Amygdala (tissue), 56 donors: ENCODE measurements around the gene SMC6.

Source experiments
- DNase-seq, 56 donors: peaks; one replicate each; lab custom pipeline; 2025; lab: John Stamatoyannopoulos, UW

Gene SMC6

DNA sequence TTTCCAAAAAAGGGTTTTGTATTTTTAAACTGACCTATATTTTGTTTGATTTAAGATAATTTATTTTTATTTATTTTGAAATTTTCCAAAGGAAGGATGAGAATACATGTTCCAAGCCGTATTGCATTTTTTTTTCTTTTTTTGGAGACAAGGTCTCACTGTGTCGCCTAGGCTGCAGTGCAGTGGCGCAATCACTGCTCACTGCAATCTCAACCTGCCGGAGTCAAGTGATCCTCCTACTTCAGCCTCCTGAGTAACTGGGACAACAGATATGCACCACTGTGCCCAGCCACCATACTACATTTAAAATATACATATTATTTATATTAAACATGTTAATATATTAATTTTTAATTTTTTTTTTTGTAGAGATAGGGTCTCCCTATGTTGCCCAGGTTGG lies 15.3 kb upstream of the SMC6 start:
- no peak for DNase-seq

DNA sequence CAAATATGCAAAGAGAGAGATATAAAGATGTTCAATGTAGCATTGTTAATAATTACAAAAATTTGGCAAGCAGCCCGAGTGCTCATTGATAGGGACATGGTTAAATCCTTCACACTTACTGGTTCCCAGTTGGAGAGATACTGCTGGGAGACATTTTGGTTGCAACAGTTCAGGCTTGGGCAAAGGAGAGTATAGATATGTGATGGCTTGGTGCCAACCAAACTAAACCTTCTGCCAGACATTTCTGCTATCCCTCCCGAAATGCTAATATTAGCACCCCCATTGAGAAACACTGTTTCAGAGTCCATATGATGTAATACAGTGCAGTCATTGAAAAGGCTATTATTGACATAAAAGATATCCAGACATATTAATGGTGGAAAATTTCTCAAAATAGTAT lies 11.8 kb upstream of the SMC6 start:
- no peak for DNase-seq

DNA sequence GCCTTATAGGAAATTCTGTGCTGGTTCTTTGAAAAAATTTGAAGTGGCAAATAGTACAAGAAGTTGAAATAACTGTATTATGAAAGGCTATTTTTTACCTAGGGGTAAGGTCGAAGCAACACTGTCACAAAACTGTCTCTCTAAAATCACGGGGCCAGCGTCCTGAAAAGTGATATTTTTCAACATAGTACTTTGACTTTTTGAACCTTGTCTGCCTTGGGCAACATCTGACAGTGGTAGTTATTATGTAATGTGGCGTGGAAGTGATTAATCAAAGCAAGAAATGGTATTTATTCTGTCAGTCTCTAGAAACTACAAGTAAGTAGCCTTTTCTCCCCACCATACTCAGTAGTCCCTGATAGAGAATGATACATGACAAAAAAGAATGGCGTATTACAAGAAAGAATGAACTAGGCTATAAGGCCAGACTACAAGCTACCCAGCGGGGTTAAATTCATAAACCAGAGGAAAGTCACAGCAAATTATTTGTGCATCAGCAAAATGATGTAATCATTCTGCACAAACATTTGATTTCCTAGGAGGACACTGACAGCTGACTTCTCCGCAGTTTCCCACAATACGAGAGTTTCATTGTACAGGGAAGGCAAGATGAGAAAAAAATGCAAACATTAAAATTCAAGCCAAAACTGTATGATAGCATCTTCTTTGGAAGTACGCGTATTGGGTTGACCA lies 10.2 kb upstream of the SMC6 start:
- DNase-seq = no peak

DNA sequence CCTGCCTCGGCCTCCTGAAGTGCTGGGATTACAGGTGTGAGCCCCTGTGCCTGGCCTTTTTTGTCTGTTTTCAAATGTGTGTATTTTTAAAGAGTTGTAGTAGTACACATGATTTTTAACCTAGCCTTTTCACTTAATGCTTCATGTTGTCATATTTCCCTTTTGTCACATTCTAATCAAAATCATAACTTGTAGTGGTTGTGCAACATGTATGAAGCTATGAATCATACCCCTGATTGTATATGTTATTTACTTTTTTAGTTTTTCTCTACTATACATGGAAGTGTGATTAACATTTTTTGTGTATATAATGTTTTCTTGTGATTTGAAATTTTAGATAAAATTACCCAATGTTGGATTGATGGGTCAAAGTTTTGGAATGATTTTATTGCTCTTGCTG lies 8.8 kb upstream of the SMC6 start:
- DNase-seq = no peak

DNA sequence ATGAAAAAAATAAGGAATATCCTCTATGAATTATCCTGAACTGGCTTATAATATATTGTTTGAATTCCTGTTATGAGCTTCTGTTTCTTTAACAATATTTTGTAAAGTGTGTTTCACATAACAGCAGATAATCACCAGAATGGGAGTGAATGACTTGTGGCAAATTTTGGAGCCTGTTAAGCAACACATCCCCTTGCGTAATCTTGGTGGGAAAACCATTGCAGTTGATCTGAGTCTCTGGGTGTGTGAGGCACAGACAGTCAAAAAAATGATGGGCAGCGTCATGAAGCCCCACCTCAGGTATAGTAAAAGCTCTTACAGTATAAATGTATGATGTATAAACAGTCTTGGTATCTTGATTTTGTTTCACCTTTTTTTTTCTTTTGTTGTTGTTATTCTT lies 6.2 kb upstream of the SMC6 start:
- DNase-seq = no peak

DNA sequence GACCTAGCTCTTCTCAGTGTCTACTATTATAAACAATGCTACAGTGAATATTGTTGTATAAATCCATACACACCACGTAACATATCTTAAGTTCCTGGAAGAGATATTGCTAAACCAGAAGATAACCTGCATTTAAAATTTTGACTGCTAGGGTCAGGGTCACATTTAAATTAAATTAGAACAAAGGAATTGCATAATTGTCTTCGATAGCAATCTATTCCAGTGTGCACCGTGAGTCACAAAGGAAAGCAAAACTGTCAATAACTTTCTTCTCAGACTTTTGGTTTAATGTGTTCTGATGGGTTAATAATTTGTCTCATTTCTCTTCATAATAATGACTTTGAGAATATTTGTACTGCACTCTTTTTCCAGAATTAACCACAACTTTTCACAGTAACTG lies 4.5 kb upstream of the SMC6 start:
- DNase-seq = no peak

DNA sequence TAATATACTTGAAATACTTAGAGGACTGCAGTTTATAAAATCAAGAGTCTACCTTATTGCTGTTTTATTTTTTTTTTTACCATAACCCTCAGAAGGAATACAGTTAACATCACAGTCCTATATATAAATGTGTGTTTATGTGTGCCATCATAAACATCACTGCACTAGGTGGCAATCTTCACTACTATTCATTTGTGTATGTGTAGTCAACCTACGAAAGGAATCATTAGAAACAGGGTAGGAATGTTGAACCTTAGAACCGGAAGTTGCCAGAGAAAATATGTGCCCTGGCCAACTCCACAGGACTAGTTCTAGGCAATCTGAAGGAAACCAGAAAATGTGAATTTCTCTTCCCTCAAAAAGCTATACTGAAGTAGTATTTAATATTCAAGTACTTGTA lies 3.7 kb upstream of the SMC6 start:
- DNase-seq = no peak

DNA sequence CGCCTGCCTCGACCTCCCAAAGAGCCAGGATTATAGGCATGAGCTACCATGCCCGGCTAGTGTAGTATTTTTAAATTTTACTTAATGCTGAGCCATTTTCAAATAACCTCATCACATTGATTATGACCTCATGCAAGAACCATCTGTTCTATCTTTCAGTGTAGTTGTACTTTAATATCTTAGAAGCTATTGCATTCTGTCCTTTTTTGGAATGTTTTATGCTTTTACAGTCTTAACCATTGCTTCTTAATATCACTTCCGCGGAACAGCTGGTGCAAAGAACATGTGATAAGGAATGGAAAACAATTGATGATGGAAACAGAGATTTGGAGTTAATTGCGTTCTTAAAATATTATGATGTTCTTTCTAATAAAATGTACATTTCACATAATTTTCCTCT lies 3.1 kb upstream of the SMC6 start:
- no peak for DNase-seq

DNA sequence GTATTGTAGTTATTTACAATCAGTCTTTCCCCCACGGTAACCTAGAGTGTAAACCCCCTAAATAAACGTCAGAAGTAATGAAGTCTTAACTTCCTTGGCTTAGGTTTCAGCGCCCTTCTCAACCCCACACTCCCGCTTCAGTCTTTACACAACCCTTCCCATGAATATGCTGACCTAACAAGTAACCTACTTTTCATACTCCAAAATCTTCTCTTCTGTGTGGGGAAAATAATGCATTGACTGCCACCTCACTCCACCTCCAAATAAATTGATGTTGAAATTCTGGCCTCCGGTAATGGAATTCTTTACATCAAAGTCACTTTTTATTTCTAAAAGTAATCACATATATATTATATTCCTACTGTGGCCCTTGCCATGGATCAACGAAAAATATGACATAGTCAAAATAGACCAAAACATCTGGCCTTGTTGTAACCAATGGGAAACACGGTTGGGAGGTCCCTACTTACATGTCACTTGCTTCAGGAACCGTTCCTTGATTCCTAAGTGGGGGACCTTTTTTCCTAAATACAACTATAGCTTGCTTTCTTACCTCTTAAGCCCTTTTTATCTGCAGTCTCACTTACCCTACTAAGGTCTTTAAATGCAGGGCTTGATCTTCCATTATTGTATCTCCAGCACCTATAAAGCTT lies 1.3 kb upstream of the SMC6 start:
- no peak for DNase-seq

DNA sequence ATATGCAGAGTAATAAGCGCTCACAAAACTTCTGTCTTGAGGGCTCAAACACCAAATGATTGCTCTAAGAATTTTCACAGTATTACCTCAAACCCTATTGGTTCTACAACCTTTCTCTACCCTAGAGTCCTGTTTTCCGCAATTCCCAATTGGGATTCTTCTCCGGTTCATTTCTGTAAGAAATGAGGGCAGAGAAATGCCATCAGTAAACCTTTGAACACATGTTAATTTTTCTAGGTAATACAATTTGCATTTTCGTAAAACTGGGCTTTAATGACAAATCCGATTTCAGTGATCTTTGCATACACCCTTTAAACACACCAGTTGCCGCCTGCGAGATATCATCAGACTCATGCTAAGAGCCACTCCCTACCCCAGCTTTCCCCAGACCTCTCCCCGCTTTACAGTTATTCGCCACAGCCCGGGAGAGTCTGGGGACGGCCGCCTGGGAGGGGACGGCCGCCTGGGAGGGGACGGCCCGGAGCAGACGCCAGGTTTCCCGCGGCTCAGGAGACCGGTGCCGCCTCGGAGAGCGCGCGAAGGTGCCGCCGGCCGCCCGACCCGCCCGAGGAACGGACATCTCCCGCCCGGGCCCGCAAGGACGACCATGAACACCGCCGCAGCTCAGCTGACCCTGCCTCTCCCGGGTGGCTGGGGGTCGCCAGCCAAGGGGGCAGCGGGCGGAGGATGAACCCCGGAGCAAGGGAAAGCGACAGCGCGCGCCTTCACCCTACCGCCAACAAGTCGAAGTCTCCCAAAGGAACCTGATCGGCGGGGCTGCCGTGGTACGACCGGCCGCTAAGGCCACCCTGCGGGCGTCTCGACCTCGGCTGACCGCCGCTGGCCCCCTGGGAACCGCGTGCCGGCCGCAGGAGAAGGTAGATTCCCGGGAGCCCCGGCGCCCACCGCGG lies 463 bp downstream of the SMC6 start:
- DNase-seq = peak in 30 of 56 donors; percentile 13 to 74 (median 54)

DNA sequence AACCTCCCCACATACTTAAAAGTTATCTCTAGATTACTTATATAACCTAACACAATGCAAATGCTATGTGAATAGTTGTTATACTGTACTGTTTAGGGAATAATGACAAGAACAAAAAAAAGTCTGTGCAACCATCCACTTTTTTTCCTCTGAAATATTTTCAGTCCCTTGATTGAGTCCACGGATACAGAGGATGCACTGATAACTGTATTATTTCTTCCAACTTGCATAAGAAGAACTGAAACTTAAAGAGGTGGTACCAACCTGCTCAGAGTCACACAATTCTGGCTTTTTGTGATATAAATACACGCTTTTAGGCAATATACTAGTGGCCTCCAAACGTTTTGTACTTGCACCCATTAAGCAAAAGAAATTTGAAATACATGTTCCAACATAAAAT lies 1.4 kb downstream of the SMC6 start:
- no peak for DNase-seq

DNA sequence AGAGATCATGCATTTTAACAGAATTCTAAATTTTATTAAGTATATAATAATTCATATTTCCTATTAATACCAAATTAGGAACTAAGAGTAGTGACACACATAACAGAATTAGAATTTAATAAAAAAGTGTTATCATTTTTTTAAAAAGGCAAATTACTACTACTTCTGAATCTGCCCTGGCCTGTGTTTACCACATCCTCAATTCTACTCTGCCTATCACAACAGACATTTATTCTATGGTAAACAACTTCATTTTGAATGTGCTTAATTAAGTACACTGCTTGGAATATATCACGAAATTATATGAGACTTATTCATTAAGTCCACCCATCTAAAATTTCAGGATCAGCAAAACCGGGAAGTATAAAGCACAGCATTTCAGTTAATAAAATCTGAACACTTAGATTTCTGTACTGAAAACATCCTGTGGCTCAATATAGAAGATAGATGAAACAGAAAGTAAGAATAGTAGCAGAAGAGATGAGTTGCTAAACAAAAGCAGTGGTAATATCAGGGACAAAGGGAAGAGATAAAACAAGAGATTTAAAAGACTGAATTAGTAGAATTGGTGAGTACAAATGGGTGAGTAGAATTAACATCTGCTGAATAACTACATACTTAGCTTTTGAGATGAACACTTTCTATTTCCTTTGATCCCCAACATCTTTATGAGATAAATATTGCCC lies 3.7 kb downstream of the SMC6 start:
- DNase-seq = no peak

DNA sequence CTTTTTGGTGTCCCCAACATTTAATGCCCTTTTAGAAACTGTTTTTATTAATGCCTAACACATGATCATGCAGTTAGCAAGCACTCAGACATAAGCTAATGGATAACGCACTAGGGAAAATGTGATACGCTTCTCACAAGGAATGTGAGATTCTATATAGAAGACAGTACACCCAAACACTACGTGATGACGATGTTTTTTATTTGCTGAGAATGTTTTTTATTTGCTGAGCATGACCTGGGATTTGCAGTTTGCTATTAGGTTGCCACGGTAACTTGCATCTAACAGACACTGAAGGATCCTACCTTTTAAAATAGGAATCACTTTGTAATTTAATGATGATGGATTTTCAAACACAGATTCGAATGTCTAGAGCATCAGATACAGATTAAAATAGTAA lies 4.9 kb downstream of the SMC6 start:
- DNase-seq = no peak

DNA sequence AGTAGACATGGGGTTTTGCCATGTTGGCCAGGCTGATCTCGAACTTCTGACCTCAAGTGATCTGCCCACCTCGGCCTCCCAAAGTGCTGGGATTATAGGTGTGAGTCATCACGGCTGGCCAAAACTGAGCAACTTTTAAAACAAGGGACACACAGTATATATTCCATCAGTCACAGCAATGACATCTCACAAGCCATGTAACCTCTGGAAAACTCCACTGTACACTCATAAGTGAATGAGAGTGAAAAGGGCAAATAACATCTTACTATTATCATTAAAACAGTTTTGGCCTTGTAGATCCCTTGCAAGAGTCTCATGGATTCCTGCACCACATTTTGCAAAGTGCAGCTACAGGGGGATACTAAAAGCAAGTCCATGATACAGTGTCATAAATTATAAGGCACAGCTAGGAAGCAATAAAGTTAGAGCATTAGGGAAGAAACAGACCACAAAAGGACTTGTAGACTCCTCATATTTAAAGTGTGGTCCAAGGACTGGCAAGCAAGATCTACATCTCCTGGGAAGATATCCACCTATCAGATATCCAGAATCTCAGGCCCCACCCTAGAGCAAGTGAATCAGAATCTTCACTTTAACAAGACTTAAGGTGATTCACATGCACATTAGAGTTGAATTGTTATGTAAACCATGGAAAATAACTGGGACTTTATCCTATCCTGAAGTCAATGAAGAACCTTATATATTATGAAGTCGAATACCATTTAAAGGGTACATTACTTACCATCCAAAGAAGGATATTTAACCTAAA lies 5.7 kb downstream of the SMC6 start:
- no peak for DNase-seq

DNA sequence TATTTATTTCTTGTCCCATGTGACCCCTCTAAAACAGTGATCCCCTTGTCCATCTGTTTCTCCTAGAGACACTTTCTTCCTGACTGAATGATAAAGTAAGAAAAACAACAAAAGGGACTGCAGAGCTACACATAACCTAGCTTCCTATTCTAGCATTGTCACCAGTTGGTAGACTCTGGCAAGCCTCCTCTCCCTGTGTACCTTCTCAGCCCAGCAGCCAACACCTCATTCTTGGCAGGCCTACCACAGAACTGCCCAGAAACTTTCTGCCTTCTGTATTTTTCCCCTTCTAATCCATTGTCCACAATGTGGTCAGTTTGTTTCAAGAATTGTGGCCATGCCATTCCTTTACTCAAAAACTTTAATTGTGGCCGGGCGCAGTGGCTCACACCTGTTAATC lies 13.4 kb downstream of the SMC6 start:
- DNase-seq = no peak

DNA sequence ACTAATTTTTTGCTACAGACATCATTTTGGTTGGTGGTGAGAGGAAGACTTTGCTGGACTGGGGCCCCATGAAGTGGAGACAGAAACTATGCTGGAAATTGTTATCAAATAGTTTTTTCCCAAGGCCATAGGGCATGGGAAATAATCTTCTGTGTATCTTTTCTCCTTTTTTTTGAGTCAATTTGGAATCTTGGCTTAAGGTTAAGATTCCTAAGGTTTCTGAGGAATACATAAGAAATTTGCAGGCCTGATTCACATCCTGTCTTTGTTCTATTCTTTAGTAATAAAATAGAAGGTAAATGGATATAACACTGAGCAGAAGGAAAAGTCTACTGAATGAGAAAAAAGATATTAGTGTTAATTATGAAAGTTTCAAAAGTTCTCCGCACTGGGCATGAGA lies 16.6 kb downstream of the SMC6 start:
- no peak for DNase-seq

DNA sequence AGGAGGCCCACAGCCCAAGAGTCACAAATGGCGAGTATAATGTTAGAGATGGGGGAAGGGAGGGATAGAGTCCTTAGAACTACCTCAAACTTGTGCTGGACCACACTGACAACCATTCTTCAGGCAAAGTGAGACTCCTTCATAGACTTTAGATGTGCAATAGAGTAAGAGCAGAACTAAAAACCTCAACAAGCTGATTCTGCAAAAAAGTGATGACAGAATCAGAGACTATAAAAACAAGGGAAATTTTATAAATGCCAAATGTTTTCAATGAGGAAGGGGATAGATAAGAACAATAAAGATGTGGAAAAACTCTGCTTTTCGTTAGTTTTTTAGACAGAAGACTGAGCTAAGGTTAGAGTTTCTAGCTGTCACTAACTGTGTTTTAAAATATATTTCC lies 17.7 kb downstream of the SMC6 start:
- no peak for DNase-seq

DNA sequence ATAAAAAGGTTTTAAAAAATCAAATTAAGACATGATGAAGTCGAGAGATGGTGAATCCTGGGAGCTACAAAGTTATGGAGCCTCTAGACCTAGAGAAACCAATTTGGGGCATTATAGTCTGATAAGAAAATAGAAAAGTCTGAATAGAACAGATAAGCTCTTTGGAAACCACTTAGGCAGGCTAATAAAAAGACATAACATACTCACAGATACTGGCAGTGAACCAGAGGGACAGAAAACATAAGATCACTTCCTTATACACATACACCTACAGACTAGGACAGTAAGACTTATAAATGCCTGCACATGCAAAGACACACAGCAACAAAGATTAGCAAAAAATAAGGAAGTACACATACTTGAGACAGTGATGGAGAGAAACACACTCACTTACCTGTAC lies 20.0 kb downstream of the SMC6 start:
- no peak for DNase-seq

DNA sequence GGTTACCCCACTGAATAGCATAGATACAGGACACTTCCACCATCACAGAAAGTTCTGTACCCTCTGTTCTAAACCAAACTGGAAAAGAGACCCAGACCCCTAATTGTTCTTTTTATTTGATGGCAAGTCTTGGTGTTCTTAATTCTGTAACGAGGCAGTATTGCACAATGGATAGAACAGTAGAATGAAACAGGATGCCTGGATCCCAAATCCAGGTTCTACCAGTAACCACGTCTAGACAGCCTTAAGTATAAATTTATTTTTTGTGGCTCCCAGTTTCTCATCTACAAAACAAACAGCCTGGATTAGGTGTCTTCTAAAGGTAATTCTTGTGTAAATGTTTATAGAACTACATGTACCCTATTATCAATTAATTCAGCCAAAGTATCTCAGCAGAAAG lies 23.7 kb downstream of the SMC6 start:
- no peak for DNase-seq

DNA sequence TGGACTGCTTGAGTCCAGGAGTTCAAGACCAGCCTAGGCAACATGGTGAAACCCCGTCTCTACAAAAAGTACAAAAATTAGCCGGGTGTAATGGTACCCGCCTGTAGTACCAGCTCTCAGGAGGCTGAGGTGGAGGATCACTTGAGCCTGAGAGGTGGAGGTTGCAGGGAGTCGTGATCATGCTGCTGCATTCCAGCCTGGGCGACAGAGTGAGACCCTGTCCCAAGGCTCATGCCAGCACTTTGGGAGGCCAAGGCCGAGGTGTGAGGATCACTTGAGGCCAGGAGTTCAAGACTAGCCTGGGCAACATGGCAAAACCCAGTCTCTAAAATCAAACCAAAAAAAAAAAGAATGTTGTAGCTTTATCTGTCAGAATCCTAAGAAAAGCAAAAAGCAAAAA lies 25.4 kb downstream of the SMC6 start:
- DNase-seq = no peak
